Measurements from ENCODE around the gene ELP5. TPM values are rescaled to one million over a fixed set of nuclear protein-coding genes. Genes with fewer than 3 reads are reported as not detected.

ELP5 gene
- total and polyA plus RNA-seq, 10 of the 15 experiments (the other 5 are each of a cell fraction or from before 2014, with no cell fraction given): 41.1 to 109 (median 77.5) TPM

GRCh38 chr17:7218166-7218565 lies 33.8 kb upstream of the ELP5 start:
- FAIRE-seq: no peak
- in situ Hi-C loops (cut with MboI): no loop called here
- no peak overlapping the region for H3K4me2 ChIP-seq (ENCODE audit: control insufficient read depth, insufficient read depth)

More at GRCh38 chr17:7218166-7218565, 33.8 kb upstream of the ELP5 start:
- Histone ChIP-seq H3K79me2 (ENCODE audit: control insufficient read depth, insufficient read depth, low read length) (peaks cover 14% of the 10 kb centered on the region), H3K4me1 (ENCODE audit: control insufficient read depth, insufficient read depth, low read length) (peaks cover 22% of the 10 kb centered on the region), H3K9me3 (replicated peaks; ENCODE audit: control insufficient read depth, insufficient read depth, low read length) (no peaks in the 10 kb centered on the region), H3K9ac (ENCODE audit: control insufficient read depth, insufficient read depth, low read length) (no peak overlapping the region), H3K36me3 (ENCODE audit: control insufficient read depth in 2 of 2, insufficient read depth in 2 of 2, low read length in 1 of 2) (peaks cover 3 to 10% of the 10 kb centered on the region in 2 experiments; a peak in 3 of 4 replicates), H3K27me3 (replicated peaks in 1 of 2; ENCODE audit: control insufficient read depth in 2 of 2, insufficient read depth in 2 of 2, low read length in 1 of 2) (no peaks in the 10 kb centered on the region), H3K27ac (ENCODE audit: control insufficient read depth, insufficient read depth) (no peak overlapping the region), H4K20me1 (ENCODE audit: control insufficient read depth, insufficient read depth) (no peaks in the 10 kb centered on the region), H3K4me3 (no peak overlapping the region), H2AFZ (ENCODE audit: control insufficient read depth, low read depth, low read length) (no peak overlapping the region)
- ChIA-PET RAD21 (ENCODE audit: unreplicated experiment) (interaction anchor here (3.2 kb wide), 1 partner anchor 78 kb away, joined by 44 read pairs; no protein-coding TSS in a partner anchor), POLR2A (interaction anchor here (1.0 to 5.9 kb wide), 4 partner anchors 16 to 118 kb away, joined by 3 to 60 read pairs (median 36); partner anchors contain the start of genes ACAP1, CTDNEP1, DVL2 and ELP5), CTCF (interaction anchor here (5.1 kb wide), 1 partner anchor 79 kb away, joined by 60 read pairs; no protein-coding TSS in a partner anchor), SMC1A (ENCODE audit: uncharacterized antibody, unreplicated experiment) (interaction anchor here (4.8 kb wide), 1 partner anchor 24 kb away, joined by 34 read pairs; the partner anchor contains the start of gene GABARAP)
- BruUV-seq (replicated peaks): no TSS peak
- ATAC-seq (no peak), DNase-seq (ENCODE audit: low read depth, low spot score) (no peak)
- WGBS (ENCODE audit: insufficient coverage, insufficient replicate concordance, low lambda C conversion rate, missing lambda C conversion rate): 71% methylated on average over 6 of the region's 6 CpGs
- intact Hi-C loops (cut with micrococcal nuclease; ENCODE audit: unreplicated experiment): no loop called here
- TF ChIP-seq NFIC (IDR thresholded peaks at IDR 0.05; ENCODE audit: low read depth, low read length): no peak
- no peak for TF ChIP-seq ZNF687 (IDR thresholded peaks at IDR 0.05)
- TF ChIP-seq MTA3 (IDR thresholded peaks at IDR 0.05; ENCODE audit: borderline replicate concordance, low read length): no peak
- no peak for TF ChIP-seq TCF3 (IDR thresholded peaks at IDR 0.05; ENCODE audit: borderline replicate concordance, insufficient read depth, low read depth, low read length)
- TF ChIP-seq BRCA1 (IDR thresholded peaks at IDR 0.05; ENCODE audit: low read depth, low read length): no peak
- TF ChIP-seq BCL11A (IDR thresholded peaks at IDR 0.05; ENCODE audit: low read depth, low read length): no peak
- TF ChIP-seq HCFC1 (IDR thresholded peaks at IDR 0.05; ENCODE audit: low read length): no peak
- no peak for TF ChIP-seq PAX5 (IDR thresholded peaks at IDR 0.05; ENCODE audit: borderline replicate concordance, low read depth, low read length)
- TF ChIP-seq SMAD5 (IDR thresholded peaks at IDR 0.05; ENCODE audit: low read depth): no peak
- TF ChIP-seq SRF (IDR thresholded peaks at IDR 0.05; ENCODE audit: low read depth in 2 of 2, low read length in 2 of 2): no peak
- TF ChIP-seq ZNF207 (IDR thresholded peaks at IDR 0.05; ENCODE audit: borderline replicate concordance): no peak
